ENCODE results near the gene DNM3. TPM values are rescaled to one million over a fixed set of nuclear protein-coding genes. Genes with fewer than 3 reads are reported as not detected.

Gene DNM3
- total and polyA plus RNA-seq, 2 donors (not counting 3 experiments of a cell fraction or from before 2014, with no cell fraction given) = 1.4 to 2.5 TPM

DNA sequence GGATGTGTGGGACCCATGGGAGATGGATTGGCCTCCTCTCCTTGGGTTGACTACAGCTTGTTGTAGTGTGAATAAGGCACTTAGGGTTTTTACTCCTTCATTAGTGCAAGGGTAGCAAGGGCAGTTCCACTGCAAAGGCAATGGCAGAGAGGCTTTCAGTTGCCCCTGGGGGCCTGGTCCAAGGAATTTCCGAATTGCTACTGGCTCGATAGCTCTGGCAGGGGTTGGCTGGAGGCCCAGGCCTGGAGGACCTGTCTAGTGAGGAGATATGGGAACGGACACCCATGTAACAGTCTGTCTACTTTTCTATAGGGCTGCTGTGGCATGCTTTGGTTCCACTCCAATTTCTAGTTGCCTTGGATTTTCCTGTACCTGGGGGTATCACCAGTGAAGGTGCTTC lies 360.3 kb downstream of the DNM3 start:
- no peaks in the 10 kb centered on the region for H3K79me2 ChIP-seq (ENCODE audit: control insufficient read depth, insufficient read depth, low read length)
- H3K9ac ChIP-seq (replicated peaks; ENCODE audit: extremely low read depth, insufficient read depth, low read length) = no peak overlapping the region
- no peak overlapping the region for H3K4me3 ChIP-seq (replicated peaks in 1 of 3; ENCODE audit: insufficient read depth in 1 of 3, low read depth in 1 of 3, low read length in 3 of 3)
- dilution Hi-C loops (cut with MboI; ENCODE audit: extremely low pct_ligation_motif_present, low sequenced_read_pairs) = no loop called here
- no peak overlapping the region for H2AFZ ChIP-seq (ENCODE audit: low read depth, low read length)
- H3K36me3 ChIP-seq (ENCODE audit: control insufficient read depth in 2 of 2, extremely low read depth in 1 of 2, insufficient read depth in 2 of 2, low read length in 2 of 2) = no peaks in the 10 kb centered on the region
- no peak for FAIRE-seq
- H3K9me3 ChIP-seq (replicated peaks; ENCODE audit: control insufficient read depth, insufficient read depth, low read length) = no peaks in the 10 kb centered on the region
- no peak overlapping the region for H3K27ac ChIP-seq (ENCODE audit: insufficient read depth, low read depth, low read length)
- no TSS peak for BruUV-seq (replicated peaks)
- ChIA-PET CTCF (no interaction called here), POLR2A (no interaction called here)
- no peak overlapping the region for H3K4me2 ChIP-seq (ENCODE audit: insufficient read depth, low read length)
- intact Hi-C loops (cut with micrococcal nuclease) = no loop called here
- TF ChIP-seq CTCF (IDR thresholded peaks at IDR 0.05; ENCODE audit: extremely low read depth in 1 of 2, insufficient read depth in 1 of 2, low read depth in 1 of 2, low read length in 2 of 2) = no peak
- H3K27me3 ChIP-seq (ENCODE audit: control insufficient read depth in 2 of 2, insufficient read depth in 2 of 2, low read length in 2 of 2) = no peaks in the 10 kb centered on the region
- H3K9me1 ChIP-seq (replicated peaks; ENCODE audit: control insufficient read depth, extremely low read depth, insufficient read depth, low read length) = no peaks in the 10 kb centered on the region
- H3K4me1 ChIP-seq (ENCODE audit: control insufficient read depth, extremely low read depth, insufficient read depth, low read length) = no peaks in the 10 kb centered on the region
- no peaks in the 10 kb centered on the region for H4K20me1 ChIP-seq (replicated peaks; ENCODE audit: control insufficient read depth, extremely low read depth, insufficient read depth, low read length)
- no peak for DNase-seq (ENCODE audit: low read depth, low spot score)

- DNase-seq (ENCODE audit: low read depth, low spot score) (no peak), FAIRE-seq (no peak)
- H2AFZ ChIP-seq (ENCODE audit: low read depth, low read length) = no peak overlapping the region
- H3K79me2 ChIP-seq (ENCODE audit: control insufficient read depth, insufficient read depth, low read length) = no peaks in the 10 kb centered on the region
- H4K20me1 ChIP-seq (replicated peaks; ENCODE audit: control insufficient read depth, extremely low read depth, insufficient read depth, low read length) = no peaks in the 10 kb centered on the region
- BruUV-seq (replicated peaks) = no TSS peak
- no peaks in the 10 kb centered on the region for H3K4me1 ChIP-seq (ENCODE audit: control insufficient read depth, extremely low read depth, insufficient read depth, low read length)
- CTCF ChIA-PET = no interaction called here
- H3K27ac ChIP-seq (ENCODE audit: insufficient read depth, low read depth, low read length) = no peak overlapping the region
- TF ChIP-seq GATA2 (IDR thresholded peaks at IDR 0.05; ENCODE audit: insufficient read depth, insufficient read length, low read depth, low read length) (no peak), EZH2 (IDR thresholded peaks at IDR 0.05; ENCODE audit: borderline replicate concordance, low read depth, low read length, severe bottlenecking) (no peak)
- intact Hi-C loops (cut with micrococcal nuclease) (no loop called here), dilution Hi-C loops (cut with MboI; ENCODE audit: extremely low pct_ligation_motif_present, low sequenced_read_pairs) (no loop called here)
- H3K27me3 ChIP-seq (ENCODE audit: control insufficient read depth in 2 of 2, insufficient read depth in 2 of 2, low read length in 2 of 2) = no peaks in the 10 kb centered on the region
- H3K4me2 ChIP-seq (ENCODE audit: insufficient read depth, low read length) = no peak overlapping the region
- no peaks in the 10 kb centered on the region for H3K9me3 ChIP-seq (replicated peaks; ENCODE audit: control insufficient read depth, insufficient read depth, low read length)
- H3K9ac ChIP-seq (replicated peaks; ENCODE audit: extremely low read depth, insufficient read depth, low read length) = no peak overlapping the region
- H3K4me3 ChIP-seq (replicated peaks in 1 of 3; ENCODE audit: insufficient read depth in 1 of 3, low read depth in 1 of 3, low read length in 3 of 3) = no peak overlapping the region
- no peaks in the 10 kb centered on the region for H3K9me1 ChIP-seq (replicated peaks; ENCODE audit: control insufficient read depth, extremely low read depth, insufficient read depth, low read length)
- no peaks in the 10 kb centered on the region for H3K36me3 ChIP-seq (ENCODE audit: control insufficient read depth in 2 of 2, extremely low read depth in 1 of 2, insufficient read depth in 2 of 2, low read length in 2 of 2)
- POLR2A ChIA-PET = no interaction called here
Observed at GRCh38 chr1:172203135-172203823, 362.0 kb downstream of the DNM3 start.
